Measurements from ENCODE around the gene ETS2.

GRCh38 chr21:38798481-38798882 lies 7.2 kb upstream of the ETS2 start:
- no peak for TF ChIP-seq POLR2A (IDR thresholded peaks at IDR 0.05; ENCODE audit: low read depth)
- TF ChIP-seq CTCF (IDR thresholded peaks at IDR 0.05) = no peak
- no peak for TF ChIP-seq POLR2AphosphoS5 (IDR thresholded peaks at IDR 0.05)
